GM12878 (cell line): ENCODE results near the gene IDI2. TPM values are rescaled to one million over a fixed set of nuclear protein-coding genes. Genes with fewer than 3 reads are reported as not detected.

ENCODE experiments used
- EGR1 ChIP-seq, 2 experiments: IDR thresholded peaks; 1 replicate in 1 of 2; 2 replicates in 1 of 2; pipeline ENCODE4 v1.6.1; 2011 to 2012; ENCODE audit warnings: low read depth in 2 of 2, low read length in 2 of 2, borderline replicate concordance in 1 of 2, mild to moderate bottlenecking in 1 of 2, moderate library complexity in 1 of 2
- KDM1A ChIP-seq: fragments of 200-600 bp; sonication (generic); IDR thresholded peaks from 2 replicates; pipeline ENCODE4 v1.6.1; 2016; ENCODE audit warnings: borderline replicate concordance
- KLF5 ChIP-seq: fragments of 450-650 bp; IDR thresholded peaks from 2 replicates; pipeline ENCODE4 v1.6.1; 2014; ENCODE audit warnings: mild to moderate bottlenecking; ENCODE audit not compliant: partially characterized antibody
- POLR2AphosphoS5 ChIP-seq: IDR thresholded peaks from 2 replicates; pipeline ENCODE4 v1.6.1; 2011; ENCODE audit warnings: mild to moderate bottlenecking, low read length, inconsistent platforms
- SIX5 ChIP-seq: IDR thresholded peaks from 2 replicates; pipeline ENCODE4 v1.6.1; 2011; ENCODE audit warnings: mild to moderate bottlenecking, low read depth, low read length, moderate library complexity; ENCODE audit not compliant: severe bottlenecking
- SPI1 ChIP-seq: IDR thresholded peaks from 2 replicates; pipeline ENCODE4 v1.6.1; 2011; ENCODE audit warnings: low read depth, mild to moderate bottlenecking, low read length, moderate library complexity, borderline replicate concordance; ENCODE audit not compliant: insufficient read depth
- TAF1 ChIP-seq: IDR thresholded peaks from 2 replicates; pipeline ENCODE4 v1.6.1; 2011; ENCODE audit warnings: mild to moderate bottlenecking, low read depth, low read length, borderline replicate concordance
- ZNF217 ChIP-seq: fragments of 450-650 bp; IDR thresholded peaks from 2 replicates; pipeline ENCODE4 v1.6.1; 2017; ENCODE audit warnings: antibody characterized with exemption, mild to moderate bottlenecking
- polyA plus RNA-seq, 11 experiments: library from polyadenylated mRNA; depleted of rRNA in 4 of 11; unstranded in 6 of 11; stranded (reverse) in 5 of 11; fragments of >200 nt; fragmentation: Nextera tagmentation in 4 of 11; fragmentation: Illumina TruSeq in 1 of 11; extraction: Ambion mirVana in 4 of 11; extraction: Trizol in 1 of 11; gene quantifications; 1 replicate in 1 of 11; 2 replicates in 10 of 11; pipeline versions ENCODE4 v1.2.1 to v1.2.3, GENCODE V29; 2011 to 2016; ENCODE audit warnings: inconsistent platforms in 2 of 11, missing spikeins in 2 of 11, low read depth in 1 of 11
- total RNA-seq, 4 experiments: library from RNA; depleted of rRNA in 3 of 4; stranded (reverse); fragments of >200 nt in 3 of 4; fragmentation: Illumina TruSeq in 1 of 4; extraction: Trizol in 1 of 4; gene quantifications; 2 replicates each; pipeline versions ENCODE4 v1.2.1 to v1.2.3, GENCODE V29; 2013 to 2021
- TF ChIP-seq, protein P1 (sequence below): fragments of 450-650 bp; IDR thresholded peaks from 2 replicates; pipeline ENCODE4 v1.6.1; 2017; ENCODE audit warnings: antibody characterized with exemption, mild to moderate bottlenecking, moderate library complexity
- TF ChIP-seq, protein P2 (sequence below): fragments of 450-650 bp; IDR thresholded peaks from 2 replicates; pipeline ENCODE4 v1.6.1; 2017; ENCODE audit warnings: mild to moderate bottlenecking, low read depth, inconsistent platforms; ENCODE audit not compliant: poor library complexity, severe bottlenecking

The IDI2 gene
- total and polyA plus RNA-seq, 10 of the 15 experiments (the other 5 are each of a cell fraction or from before 2014, with no cell fraction given) = 0.06 TPM; not detected in 9

DNA sequence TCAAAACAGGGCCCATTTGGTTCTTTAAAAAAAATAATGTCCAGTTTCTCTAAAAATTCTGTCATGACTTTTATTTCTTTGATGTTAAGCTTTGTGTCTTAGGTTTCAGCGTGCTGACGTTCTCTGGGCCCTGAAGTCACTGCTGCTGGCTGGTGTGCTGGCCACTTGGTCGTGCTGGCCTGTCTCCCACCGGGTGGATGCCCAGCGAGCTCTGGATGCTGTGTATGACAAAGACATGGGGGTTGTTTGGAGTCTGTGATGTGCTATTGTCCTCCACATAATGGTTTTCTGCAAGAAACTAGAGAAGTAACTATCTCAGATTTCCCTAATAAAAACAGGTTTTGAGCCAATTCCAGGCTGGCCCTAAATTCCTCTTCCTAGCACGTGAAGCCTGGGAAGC, 9.5 kb upstream of the IDI2 start (continued):
- TF ChIP-seq, protein P1, sequence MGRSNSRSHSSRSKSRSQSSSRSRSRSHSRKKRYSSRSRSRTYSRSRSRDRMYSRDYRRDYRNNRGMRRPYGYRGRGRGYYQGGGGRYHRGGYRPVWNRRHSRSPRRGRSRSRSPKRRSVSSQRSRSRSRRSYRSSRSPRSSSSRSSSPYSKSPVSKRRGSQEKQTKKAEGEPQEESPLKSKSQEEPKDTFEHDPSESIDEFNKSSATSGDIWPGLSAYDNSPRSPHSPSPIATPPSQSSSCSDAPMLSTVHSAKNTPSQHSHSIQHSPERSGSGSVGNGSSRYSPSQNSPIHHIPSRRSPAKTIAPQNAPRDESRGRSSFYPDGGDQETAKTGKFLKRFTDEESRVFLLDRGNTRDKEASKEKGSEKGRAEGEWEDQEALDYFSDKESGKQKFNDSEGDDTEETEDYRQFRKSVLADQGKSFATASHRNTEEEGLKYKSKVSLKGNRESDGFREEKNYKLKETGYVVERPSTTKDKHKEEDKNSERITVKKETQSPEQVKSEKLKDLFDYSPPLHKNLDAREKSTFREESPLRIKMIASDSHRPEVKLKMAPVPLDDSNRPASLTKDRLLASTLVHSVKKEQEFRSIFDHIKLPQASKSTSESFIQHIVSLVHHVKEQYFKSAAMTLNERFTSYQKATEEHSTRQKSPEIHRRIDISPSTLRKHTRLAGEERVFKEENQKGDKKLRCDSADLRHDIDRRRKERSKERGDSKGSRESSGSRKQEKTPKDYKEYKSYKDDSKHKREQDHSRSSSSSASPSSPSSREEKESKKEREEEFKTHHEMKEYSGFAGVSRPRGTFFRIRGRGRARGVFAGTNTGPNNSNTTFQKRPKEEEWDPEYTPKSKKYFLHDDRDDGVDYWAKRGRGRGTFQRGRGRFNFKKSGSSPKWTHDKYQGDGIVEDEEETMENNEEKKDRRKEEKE = no peak
- no peak for TF ChIP-seq SPI1
- no peak for TF ChIP-seq SIX5
- no peak for TF ChIP-seq KLF5
- TF ChIP-seq EGR1 (IDR thresholded peaks at IDR 0.05; ENCODE audit: borderline replicate concordance in 1 of 2, low read depth in 2 of 2, low read length in 2 of 2) = no peak
- TF ChIP-seq ZNF217 = no peak
- no peak for TF ChIP-seq POLR2AphosphoS5
- TF ChIP-seq, protein P2, sequence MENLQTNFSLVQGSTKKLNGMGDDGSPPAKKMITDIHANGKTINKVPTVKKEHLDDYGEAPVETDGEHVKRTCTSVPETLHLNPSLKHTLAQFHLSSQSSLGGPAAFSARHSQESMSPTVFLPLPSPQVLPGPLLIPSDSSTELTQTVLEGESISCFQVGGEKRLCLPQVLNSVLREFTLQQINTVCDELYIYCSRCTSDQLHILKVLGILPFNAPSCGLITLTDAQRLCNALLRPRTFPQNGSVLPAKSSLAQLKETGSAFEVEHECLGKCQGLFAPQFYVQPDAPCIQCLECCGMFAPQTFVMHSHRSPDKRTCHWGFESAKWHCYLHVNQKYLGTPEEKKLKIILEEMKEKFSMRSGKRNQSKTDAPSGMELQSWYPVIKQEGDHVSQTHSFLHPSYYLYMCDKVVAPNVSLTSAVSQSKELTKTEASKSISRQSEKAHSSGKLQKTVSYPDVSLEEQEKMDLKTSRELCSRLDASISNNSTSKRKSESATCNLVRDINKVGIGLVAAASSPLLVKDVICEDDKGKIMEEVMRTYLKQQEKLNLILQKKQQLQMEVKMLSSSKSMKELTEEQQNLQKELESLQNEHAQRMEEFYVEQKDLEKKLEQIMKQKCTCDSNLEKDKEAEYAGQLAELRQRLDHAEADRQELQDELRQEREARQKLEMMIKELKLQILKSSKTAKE = no peak
- no peak for TF ChIP-seq TAF1
- TF ChIP-seq KDM1A = no peak
